ENCODE data around the gene MRPS18A.

DNA sequence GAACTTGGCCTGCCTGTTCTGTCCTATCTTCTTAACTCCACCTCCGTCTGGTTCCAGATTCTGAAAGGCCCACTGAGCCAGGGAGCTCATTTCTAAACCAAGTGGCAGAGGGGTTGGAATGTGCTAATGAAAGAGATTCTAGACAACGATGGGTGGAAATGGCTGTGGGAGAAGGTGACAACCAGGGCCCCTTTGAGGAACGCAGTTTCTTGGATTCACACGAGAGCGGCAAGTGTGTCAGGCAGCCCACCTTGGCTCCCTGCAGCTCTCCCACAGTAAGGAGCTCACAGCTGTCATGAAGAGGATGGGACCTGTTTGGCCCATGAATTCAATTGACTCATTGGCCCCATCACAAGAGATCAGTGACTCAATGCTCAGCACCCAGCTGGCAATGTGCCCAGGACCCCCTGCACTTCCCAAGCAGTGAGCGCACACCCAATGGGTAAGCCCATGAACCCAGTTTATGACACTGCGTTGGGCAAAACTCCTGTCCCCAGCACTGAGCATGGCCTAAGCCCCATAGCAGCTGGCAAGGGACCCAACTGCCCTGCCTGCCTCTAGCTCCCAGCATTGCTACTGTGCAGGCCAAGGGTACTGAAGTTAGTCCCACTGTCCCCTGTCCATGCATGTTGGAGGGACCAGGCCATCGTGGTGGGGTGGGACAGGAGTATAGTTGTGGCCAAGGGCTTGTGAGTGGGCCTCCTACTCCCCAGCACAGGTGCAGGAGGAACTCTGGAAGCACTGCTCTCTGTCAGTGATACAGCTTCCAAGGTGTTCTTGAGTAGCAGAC, 16.4 kb downstream of the MRPS18A start:
- TF ChIP-seq, protein P1, sequence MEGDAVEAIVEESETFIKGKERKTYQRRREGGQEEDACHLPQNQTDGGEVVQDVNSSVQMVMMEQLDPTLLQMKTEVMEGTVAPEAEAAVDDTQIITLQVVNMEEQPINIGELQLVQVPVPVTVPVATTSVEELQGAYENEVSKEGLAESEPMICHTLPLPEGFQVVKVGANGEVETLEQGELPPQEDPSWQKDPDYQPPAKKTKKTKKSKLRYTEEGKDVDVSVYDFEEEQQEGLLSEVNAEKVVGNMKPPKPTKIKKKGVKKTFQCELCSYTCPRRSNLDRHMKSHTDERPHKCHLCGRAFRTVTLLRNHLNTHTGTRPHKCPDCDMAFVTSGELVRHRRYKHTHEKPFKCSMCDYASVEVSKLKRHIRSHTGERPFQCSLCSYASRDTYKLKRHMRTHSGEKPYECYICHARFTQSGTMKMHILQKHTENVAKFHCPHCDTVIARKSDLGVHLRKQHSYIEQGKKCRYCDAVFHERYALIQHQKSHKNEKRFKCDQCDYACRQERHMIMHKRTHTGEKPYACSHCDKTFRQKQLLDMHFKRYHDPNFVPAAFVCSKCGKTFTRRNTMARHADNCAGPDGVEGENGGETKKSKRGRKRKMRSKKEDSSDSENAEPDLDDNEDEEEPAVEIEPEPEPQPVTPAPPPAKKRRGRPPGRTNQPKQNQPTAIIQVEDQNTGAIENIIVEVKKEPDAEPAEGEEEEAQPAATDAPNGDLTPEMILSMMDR (IDR thresholded peaks at IDR 0.05), result no peak
- TF ChIP-seq POLR2A (IDR thresholded peaks at IDR 0.05), result no peak

Measured in testis (tissue), 2 donors.